Left lung (tissue), 10 donors: ENCODE results near the gene MYO1F. TPM values are rescaled to one million over a fixed set of nuclear protein-coding genes. Genes with fewer than 3 reads are reported as not detected.

Source experiments
- ATAC-seq: fragments of 200-7000 bp; cut with Tn5 transposase; one replicate; pipeline ENCODE4 v1.9.1; 2020; ENCODE audit warnings: moderate library complexity
- DNase-seq, 4 donors: peaks; one replicate each; pipeline ENCODE4 v3.0.0-alpha.2; 2013 to 2020
- H3K27ac ChIP-seq, 2 donors: fragments of 200-600 bp; sonication (generic) in 1 of 2; one replicate each; pipeline versions ENCODE4 v1.5.0 to v1.8.0; 2020 to 2021
- H3K27me3 ChIP-seq, 2 donors: fragments of 200-600 bp; sonication (generic) in 1 of 2; one replicate each; pipeline versions ENCODE4 v1.5.0 to v1.8.0; 2020 to 2021
- H3K36me3 ChIP-seq, 2 donors: fragments of 200-600 bp; sonication (generic) in 1 of 2; one replicate each; pipeline versions ENCODE4 v1.5.0 to v1.8.0; 2020 to 2021
- H3K4me1 ChIP-seq, 2 donors: fragments of 200-600 bp; one replicate each; pipeline ENCODE4 v1.8.0; 2021
- H3K4me3 ChIP-seq, 2 donors: fragments of 200-600 bp; sonication (generic) in 1 of 2; one replicate each; pipeline versions ENCODE4 v1.5.0 to v1.8.0; 2020 to 2021; ENCODE audit warnings: mild to moderate bottlenecking in 1 of 2
- H3K9me3 ChIP-seq, 2 donors: fragments of 200-600 bp; sonication (generic) in 1 of 2; one replicate each; pipeline versions ENCODE4 v1.5.0 to v1.8.0; 2020 to 2021
- CTCF ChIP-seq, 2 donors: fragments of 200-600 bp; sonication (generic) in 1 of 2; IDR thresholded peaks; one replicate each; pipeline versions ENCODE4 v1.5.0 to v1.8.0; 2021; ENCODE audit warnings: antibody characterized with exemption in 2 of 2
- intact Hi-C, 2 donors: fragments of 100-400 bp; cut with DNase I; formaldehyde crosslinking; loops; one replicate each; pipeline versions ENCODE4 v1.11.2 to v1.14.2; 2022
- polyA plus RNA-seq, 6 donors: library from polyadenylated mRNA; unstranded; fragments of 120-200 nt; gene quantifications; one replicate each; pipeline ENCODE4 v1.2.1, GENCODE V29; 2013; ENCODE audit not compliant: insufficient read length in 6 of 6
- total RNA-seq, 2 donors: library from RNA; stranded (reverse); fragmentation: NEBNext Ultra II Directional; extraction: Animal tissue kit (Norgen Biotek cat#: 25700); gene quantifications; one replicate each; pipeline ENCODE4 v1.2.1, GENCODE V29; 2021
- donor health status: DM: no; HTN: yes; CAD: no.
- donor health status: DM: no; HTN: no; CAD: no.

MYO1F gene
- total and polyA plus RNA-seq, 8 donors = 11.3 to 161 (median 13.8) TPM

- TF ChIP-seq CTCF (IDR thresholded peaks at IDR 0.05) = no peak
- H3K4me3 ChIP-seq = peak overlapping the region; percentile 5 to 25
- peaks cover 0 to 10% of the 10 kb centered on the region in 2 donors for H3K9me3 ChIP-seq
- peaks cover 0 to 30% of the 10 kb centered on the region in 2 donors for H3K4me1 ChIP-seq
- ATAC-seq = peak; percentile 88
- H3K27ac ChIP-seq = no peak overlapping the region
- peak; percentile 80 to 92 (median 89) for DNase-seq
- intact Hi-C loops = no loop called here
- H3K27me3 ChIP-seq = peaks cover 0 to 34% of the 10 kb centered on the region in 2 donors
- H3K36me3 ChIP-seq = no peaks in the 10 kb centered on the region
Measured at GRCh38 chr19:8592231-8593009, 15.2 kb upstream of the MYO1F start.

DNA sequence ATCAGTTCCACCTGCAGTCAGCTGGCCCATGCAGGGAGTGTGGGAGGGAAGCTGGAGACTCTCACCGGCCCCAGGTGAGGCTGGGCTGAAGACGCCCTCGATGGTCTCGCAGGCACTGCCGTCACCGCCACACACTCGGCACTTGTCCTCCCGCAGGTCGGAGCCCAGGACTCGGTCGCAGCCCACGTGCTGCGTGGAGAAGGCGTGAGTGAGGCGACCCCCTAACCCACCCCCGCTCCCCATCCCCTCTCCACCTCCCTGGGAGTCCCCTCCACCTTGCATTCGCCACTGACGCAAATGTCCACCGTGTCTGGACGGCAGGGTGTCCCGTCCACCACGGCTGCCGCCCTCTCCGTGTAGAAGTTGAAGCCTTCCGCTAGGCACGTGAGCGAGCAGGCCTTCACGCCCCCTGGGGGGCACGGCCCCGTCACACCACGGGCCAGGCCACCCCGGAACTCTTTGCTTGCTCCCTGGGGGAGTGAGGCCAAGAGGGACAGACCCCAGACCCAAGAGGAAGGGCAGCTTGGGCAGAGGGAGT is 12.0 kb upstream of the MYO1F start:
- Histone ChIP-seq H3K9me3 (peaks cover 0 to 9% of the 10 kb centered on the region in 2 donors), H3K4me1 (peaks cover 0 to 19% of the 10 kb centered on the region in 2 donors), H3K27me3 (peaks cover 0 to 43% of the 10 kb centered on the region in 2 donors), H3K27ac (no peak overlapping the region), H3K4me3 (no peak overlapping the region), H3K36me3 (peaks cover 0 to 8% of the 10 kb centered on the region in 2 donors)
- ATAC-seq (no peak), DNase-seq (no peak)
- TF ChIP-seq CTCF (IDR thresholded peaks at IDR 0.05) = no peak
- intact Hi-C loops = no loop called here

DNA sequence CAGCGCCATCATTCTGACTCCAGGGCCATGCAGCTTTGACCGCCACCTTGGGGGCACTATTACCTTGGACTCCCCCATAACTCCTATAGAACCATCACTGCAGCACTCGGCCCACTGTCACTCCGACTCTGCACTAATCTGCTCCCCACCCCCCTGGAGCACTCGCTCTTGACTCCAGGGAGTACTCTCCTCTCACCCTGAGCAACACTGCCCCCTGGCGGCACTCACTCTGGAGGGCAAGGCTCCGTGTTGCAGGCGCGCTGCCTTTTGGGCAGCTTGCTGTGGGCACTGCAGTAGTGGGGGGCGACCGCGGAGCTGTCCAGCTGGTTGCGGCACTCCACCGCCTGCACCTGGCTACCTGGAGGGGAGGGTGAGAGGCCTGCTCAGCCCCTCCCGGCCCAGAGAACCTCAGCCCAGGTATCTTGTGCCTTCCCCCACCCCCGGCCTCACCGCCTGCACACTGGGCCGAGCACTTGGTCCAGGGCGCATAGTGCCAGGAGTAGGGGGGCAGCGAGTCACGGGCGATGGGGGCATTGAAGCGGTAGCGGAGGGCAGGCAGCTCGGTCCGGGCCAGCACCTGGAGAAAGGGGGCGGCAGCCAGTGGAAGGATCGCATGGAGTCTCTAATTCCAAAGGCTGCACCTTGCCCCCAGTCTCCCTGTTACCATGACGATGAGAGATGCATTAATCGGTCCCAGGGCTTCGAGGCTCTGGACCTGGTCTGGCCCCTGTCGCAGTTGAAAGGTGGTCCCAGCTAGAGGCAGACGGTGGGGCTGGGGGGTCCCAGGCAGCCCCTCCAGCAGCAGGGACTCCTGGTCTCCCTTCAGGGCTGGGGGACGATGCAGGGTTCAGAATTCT is 8.9 kb upstream of the MYO1F start:
- Histone ChIP-seq H3K4me1 (no peaks in the 10 kb centered on the region), H3K4me3 (no peak overlapping the region), H3K27me3 (peaks cover 0 to 19% of the 10 kb centered on the region in 2 donors), H3K9me3 (no peaks in the 10 kb centered on the region), H3K36me3 (peaks cover 0 to 8% of the 10 kb centered on the region in 2 donors), H3K27ac (no peak overlapping the region)
- intact Hi-C loops = no loop called here
- peak; percentile 37 to 61 for TF ChIP-seq CTCF (IDR thresholded peaks at IDR 0.05)
- ATAC-seq (peak; percentile 59), DNase-seq (peak in 1 of 4 donors; percentile 93)

DNA sequence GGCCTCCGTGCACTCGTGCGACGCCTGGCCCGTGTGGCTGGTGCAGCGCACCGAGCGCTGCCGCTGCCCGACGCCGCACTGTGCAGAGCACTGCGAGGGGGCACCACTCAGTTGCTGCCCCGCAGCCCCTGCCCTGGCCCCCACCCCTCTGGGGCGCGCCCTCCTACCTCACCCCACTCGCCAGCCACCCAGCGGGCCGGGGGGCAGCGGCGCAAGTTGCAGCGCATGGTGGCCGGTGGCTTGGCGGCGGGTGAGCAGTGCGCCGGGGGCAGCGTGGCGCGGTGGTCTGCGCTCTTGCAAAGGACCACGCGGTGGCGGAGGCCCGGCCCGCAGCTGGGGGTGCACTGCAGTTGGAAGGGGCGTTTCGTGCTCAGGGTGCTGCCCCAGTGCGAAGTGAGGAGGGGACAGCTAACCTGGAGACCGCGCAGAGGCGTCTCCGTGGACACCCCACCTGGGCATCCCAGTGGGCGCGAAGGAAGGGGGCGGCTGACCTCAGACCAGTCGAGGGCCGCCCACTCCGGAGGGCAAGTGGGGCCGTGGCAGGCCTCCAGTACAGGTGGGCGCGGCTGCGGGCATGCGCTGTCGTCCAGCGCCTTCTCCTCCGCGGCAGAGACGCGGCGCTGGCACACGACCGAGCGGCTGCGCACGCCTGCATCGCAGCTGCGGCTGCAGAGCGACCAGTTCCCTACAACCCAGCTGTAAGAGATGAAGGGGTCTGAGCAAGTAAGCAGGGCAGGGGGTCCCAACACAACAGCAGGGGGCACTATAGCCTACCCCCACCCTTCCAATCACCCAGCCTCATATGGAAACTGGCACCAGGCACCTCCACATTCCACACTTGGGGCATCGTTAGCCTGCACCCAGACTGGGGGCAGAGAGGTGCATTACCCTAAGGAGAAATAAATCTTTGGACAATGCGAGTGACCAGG is 8.0 kb upstream of the MYO1F start:
- Histone ChIP-seq H3K4me3 (no peak overlapping the region), H3K27me3 (peaks cover 0 to 15% of the 10 kb centered on the region in 2 donors), H3K4me1 (peaks cover 3 to 5% of the 10 kb centered on the region in 2 donors), H3K27ac (no peak overlapping the region), H3K9me3 (no peaks in the 10 kb centered on the region), H3K36me3 (peaks cover 0 to 8% of the 10 kb centered on the region in 2 donors)
- DNase-seq (peak in 1 of 4 donors; percentile 78), ATAC-seq (no peak)
- no peak for TF ChIP-seq CTCF (IDR thresholded peaks at IDR 0.05)
- intact Hi-C loops = no loop called here
